ENCODE measurements around the gene MSMB.

MSMB gene

DNA sequence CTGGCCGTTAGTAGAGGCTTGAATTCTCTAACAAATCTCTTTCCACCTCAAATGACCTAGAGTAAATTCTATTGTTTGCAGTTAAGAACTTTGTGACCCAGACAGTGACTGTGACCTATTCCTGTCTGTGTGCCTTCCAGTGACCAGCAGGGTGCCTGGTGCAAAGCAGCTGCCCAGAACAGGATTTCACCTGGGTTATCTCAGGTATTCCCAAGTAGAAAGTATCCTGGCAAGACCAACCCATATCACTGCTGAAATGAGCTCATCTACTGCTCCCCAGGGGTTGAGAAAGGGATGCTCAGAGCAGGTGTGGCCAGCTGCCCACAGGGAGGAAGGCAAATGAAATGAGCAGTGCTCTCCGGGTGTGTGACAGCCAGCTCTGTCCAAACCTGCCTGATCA, 2.1 kb upstream of the MSMB start:
- no peaks in the 10 kb centered on the region for H3K9me3 ChIP-seq (replicated peaks; ENCODE audit: insufficient read depth, low read length)
- H3K79me2 ChIP-seq (ENCODE audit: low read length), result no peaks in the 10 kb centered on the region
- H3K36me3 ChIP-seq (replicated peaks; ENCODE audit: insufficient read depth, low read length), result no peaks in the 10 kb centered on the region
- no peaks in the 10 kb centered on the region for H3K9me2 ChIP-seq (replicated peaks; ENCODE audit: insufficient read depth, low read length)
- H3K4me1 ChIP-seq (ENCODE audit: low read length), result no peaks in the 10 kb centered on the region
- H4K20me1 ChIP-seq (ENCODE audit: insufficient read depth, low read length), result no peaks in the 10 kb centered on the region
- no peak for TF ChIP-seq EZH2 (optimal IDR thresholded peaks at IDR 0.05; ENCODE audit: low read depth, low read length)
- TF ChIP-seq, protein P1, sequence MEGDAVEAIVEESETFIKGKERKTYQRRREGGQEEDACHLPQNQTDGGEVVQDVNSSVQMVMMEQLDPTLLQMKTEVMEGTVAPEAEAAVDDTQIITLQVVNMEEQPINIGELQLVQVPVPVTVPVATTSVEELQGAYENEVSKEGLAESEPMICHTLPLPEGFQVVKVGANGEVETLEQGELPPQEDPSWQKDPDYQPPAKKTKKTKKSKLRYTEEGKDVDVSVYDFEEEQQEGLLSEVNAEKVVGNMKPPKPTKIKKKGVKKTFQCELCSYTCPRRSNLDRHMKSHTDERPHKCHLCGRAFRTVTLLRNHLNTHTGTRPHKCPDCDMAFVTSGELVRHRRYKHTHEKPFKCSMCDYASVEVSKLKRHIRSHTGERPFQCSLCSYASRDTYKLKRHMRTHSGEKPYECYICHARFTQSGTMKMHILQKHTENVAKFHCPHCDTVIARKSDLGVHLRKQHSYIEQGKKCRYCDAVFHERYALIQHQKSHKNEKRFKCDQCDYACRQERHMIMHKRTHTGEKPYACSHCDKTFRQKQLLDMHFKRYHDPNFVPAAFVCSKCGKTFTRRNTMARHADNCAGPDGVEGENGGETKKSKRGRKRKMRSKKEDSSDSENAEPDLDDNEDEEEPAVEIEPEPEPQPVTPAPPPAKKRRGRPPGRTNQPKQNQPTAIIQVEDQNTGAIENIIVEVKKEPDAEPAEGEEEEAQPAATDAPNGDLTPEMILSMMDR (IDR thresholded peaks at IDR 0.05; ENCODE audit: low read length), result no peak
- no peak for TF ChIP-seq EZH2phosphoT487 (IDR thresholded peaks at IDR 0.05; ENCODE audit: low read length)
- no peak overlapping the region for H3K4me2 ChIP-seq (ENCODE audit: low read depth, low read length)
- H3F3A ChIP-seq (ENCODE audit: insufficient read depth, low read length), result no peaks in the 10 kb centered on the region
- DNase-seq, result no peak
- no peaks in the 10 kb centered on the region for H3K27me3 ChIP-seq (replicated peaks; ENCODE audit: insufficient read depth, low read length)
- H3K27ac ChIP-seq (ENCODE audit: low read length), result no peak overlapping the region
- H3K9ac ChIP-seq (ENCODE audit: low read length), result no peak overlapping the region
- H2AFZ ChIP-seq (ENCODE audit: low read length), result no peak overlapping the region
- no peak overlapping the region for H3K4me3 ChIP-seq (ENCODE audit: low read length)

DNA sequence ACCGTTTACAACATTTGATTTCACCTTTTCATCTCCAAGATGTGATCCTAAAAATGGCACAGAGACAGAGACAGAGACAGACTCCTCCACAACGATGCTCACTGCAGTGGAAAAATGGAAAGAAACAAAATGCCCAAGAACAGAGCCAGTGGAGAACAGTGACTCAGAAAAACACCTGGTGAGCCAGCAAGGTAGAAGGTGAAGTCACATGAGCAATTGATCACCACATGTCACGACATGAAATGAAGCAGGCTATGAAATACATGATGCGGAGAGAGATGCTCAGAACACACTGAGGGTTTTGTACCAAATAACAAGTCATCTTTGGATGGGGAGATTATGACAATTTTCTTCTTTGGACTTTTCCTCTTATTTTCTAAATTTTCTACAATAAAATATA, 3.5 kb downstream of the MSMB start:
- no peak overlapping the region for H2AFZ ChIP-seq (ENCODE audit: low read length)
- TF ChIP-seq EZH2 (optimal IDR thresholded peaks at IDR 0.05; ENCODE audit: low read depth, low read length), result no peak
- no peak for TF ChIP-seq EZH2phosphoT487 (IDR thresholded peaks at IDR 0.05; ENCODE audit: low read length)
- TF ChIP-seq, protein P1 (IDR thresholded peaks at IDR 0.05; ENCODE audit: low read length), result no peak
- no peaks in the 10 kb centered on the region for H4K20me1 ChIP-seq (ENCODE audit: insufficient read depth, low read length)

DNA sequence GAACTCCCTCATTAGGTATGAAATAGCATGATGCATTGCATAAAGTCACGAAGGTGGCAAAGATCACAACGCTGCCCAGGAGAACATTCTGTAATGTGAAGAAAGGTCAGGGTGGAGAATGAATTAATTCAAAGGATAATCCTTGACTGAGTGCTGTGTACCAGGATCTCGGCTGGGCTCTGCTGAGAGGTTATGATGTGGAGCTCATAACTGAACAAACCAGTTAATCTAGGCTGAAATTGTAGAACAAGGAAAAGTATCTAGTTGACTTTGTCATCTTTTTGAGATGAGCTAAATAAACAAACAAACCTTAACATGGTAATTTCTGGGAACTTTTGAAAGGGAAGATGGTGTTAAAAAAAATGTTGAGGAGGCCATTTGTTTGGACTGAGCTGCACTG, 6.1 kb downstream of the MSMB start:
- Histone ChIP-seq H3K27me3 (replicated peaks; ENCODE audit: insufficient read depth, low read length) (no peaks in the 10 kb centered on the region), H3K36me3 (replicated peaks; ENCODE audit: insufficient read depth, low read length) (no peaks in the 10 kb centered on the region), H4K20me1 (ENCODE audit: insufficient read depth, low read length) (no peaks in the 10 kb centered on the region), H3K79me2 (ENCODE audit: low read length) (no peaks in the 10 kb centered on the region), H3K9me3 (replicated peaks; ENCODE audit: insufficient read depth, low read length) (no peaks in the 10 kb centered on the region), H3K27ac (ENCODE audit: low read length) (no peak overlapping the region), H3K4me3 (ENCODE audit: low read length) (no peak overlapping the region), H3F3A (ENCODE audit: insufficient read depth, low read length) (no peaks in the 10 kb centered on the region), H3K9ac (ENCODE audit: low read length) (no peak overlapping the region), H2AFZ (ENCODE audit: low read length) (no peak overlapping the region), H3K9me2 (replicated peaks; ENCODE audit: insufficient read depth, low read length) (no peaks in the 10 kb centered on the region), H3K4me1 (ENCODE audit: low read length) (no peaks in the 10 kb centered on the region), H3K4me2 (ENCODE audit: low read depth, low read length) (no peak overlapping the region)
- no peak for DNase-seq
- TF ChIP-seq, protein P1 (IDR thresholded peaks at IDR 0.05; ENCODE audit: low read length), result no peak
- no peak for TF ChIP-seq EZH2 (optimal IDR thresholded peaks at IDR 0.05; ENCODE audit: low read depth, low read length)
- TF ChIP-seq EZH2phosphoT487 (IDR thresholded peaks at IDR 0.05; ENCODE audit: low read length), result no peak

More for the DNA sequence above, 3.5 kb downstream of the MSMB start:
- Histone ChIP-seq H3K36me3 (replicated peaks; ENCODE audit: insufficient read depth, low read length) (no peaks in the 10 kb centered on the region), H3K79me2 (ENCODE audit: low read length) (no peaks in the 10 kb centered on the region), H3K27me3 (replicated peaks; ENCODE audit: insufficient read depth, low read length) (no peaks in the 10 kb centered on the region), H3K27ac (ENCODE audit: low read length) (no peak overlapping the region), H3K9me3 (replicated peaks; ENCODE audit: insufficient read depth, low read length) (no peaks in the 10 kb centered on the region), H3K4me3 (ENCODE audit: low read length) (no peak overlapping the region), H3F3A (ENCODE audit: insufficient read depth, low read length) (no peaks in the 10 kb centered on the region), H3K4me2 (ENCODE audit: low read depth, low read length) (no peak overlapping the region), H3K9ac (ENCODE audit: low read length) (no peak overlapping the region), H3K4me1 (ENCODE audit: low read length) (no peaks in the 10 kb centered on the region), H3K9me2 (replicated peaks; ENCODE audit: insufficient read depth, low read length) (no peaks in the 10 kb centered on the region)
- no peak for DNase-seq
